ENCODE results near the gene GNE.
A peak's percentile ranks its signal among the peaks of the same experiment; 100 is the strongest.

Gene GNE

DNA sequence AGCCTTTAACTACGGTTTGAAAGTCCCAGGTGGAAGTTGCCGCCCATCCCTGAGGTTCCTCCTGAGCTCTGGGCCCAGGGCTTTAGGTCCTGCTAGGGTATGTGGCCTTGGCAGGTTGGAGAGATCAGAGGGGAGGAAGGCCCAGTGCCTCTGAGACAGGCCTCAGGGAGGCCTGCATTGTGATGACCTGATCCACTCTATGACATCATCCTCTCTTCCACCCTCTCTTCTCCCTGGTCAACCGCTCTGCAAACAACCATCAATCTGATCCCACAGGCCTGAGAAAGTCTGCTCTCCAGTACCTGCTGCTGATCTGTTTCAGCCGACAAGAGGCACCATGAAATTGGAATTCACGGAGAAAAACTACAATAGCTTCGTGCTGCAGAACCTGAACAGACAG, 89.1 kb downstream of the GNE start, which contains the start of gene CCIN:
CCIN (plus strand) TSS at position 223 of the 400 bp plus-strand sequence; CDS start at position 338, 115 bp downstream.
- Histone ChIP-seq H3K4me1 (ENCODE audit: control insufficient read depth, insufficient read depth, low read length) (no peaks in the 10 kb centered on the region), H3K9me3 (ENCODE audit: control insufficient read depth, insufficient read depth, low read depth, low read length) (no peaks in the 10 kb centered on the region), H3K36me3 (ENCODE audit: control insufficient read depth in 2 of 2, insufficient read depth in 1 of 2, low read length in 2 of 2) (no peaks in the 10 kb centered on the region), H3K4me3 (ENCODE audit: low read depth, low read length) (no peak within 1 kb of the TSS), H3K27ac (ENCODE audit: extremely low read depth, low read depth, low read length) (no peak within 1 kb of the TSS)
- TF ChIP-seq ZBTB21 (tag by site-specific recombination; IDR thresholded peaks at IDR 0.05) (peak; percentile 60), ZXDB (tag by site-specific recombination; IDR thresholded peaks at IDR 0.05) (no peak), ZNF571 (tag by site-specific recombination; IDR thresholded peaks at IDR 0.05) (no peak), ZNF266 (tag by site-specific recombination; IDR thresholded peaks at IDR 0.05; ENCODE audit: low read depth) (no peak), ZBTB8A (tag by site-specific recombination; IDR thresholded peaks at IDR 0.05) (no peak), ZNF629 (tag by site-specific recombination; IDR thresholded peaks at IDR 0.05) (peak; percentile 53; the same call in 1 of the 2 replicates), ZBTB17 (tag by site-specific recombination; IDR thresholded peaks at IDR 0.05) (0 out of 2 replicates have a peak, but pooled peaks have one; percentile 21)
- TF ChIP-seq, protein P1, sequence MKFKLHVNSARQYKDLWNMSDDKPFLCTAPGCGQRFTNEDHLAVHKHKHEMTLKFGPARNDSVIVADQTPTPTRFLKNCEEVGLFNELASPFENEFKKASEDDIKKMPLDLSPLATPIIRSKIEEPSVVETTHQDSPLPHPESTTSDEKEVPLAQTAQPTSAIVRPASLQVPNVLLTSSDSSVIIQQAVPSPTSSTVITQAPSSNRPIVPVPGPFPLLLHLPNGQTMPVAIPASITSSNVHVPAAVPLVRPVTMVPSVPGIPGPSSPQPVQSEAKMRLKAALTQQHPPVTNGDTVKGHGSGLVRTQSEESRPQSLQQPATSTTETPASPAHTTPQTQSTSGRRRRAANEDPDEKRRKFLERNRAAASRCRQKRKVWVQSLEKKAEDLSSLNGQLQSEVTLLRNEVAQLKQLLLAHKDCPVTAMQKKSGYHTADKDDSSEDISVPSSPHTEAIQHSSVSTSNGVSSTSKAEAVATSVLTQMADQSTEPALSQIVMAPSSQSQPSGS (tag by site-specific recombination; IDR thresholded peaks at IDR 0.05; ENCODE audit: low read depth): peak; percentile 37; the same call in 1 of the 2 replicates
- TF ChIP-seq, protein P2, sequence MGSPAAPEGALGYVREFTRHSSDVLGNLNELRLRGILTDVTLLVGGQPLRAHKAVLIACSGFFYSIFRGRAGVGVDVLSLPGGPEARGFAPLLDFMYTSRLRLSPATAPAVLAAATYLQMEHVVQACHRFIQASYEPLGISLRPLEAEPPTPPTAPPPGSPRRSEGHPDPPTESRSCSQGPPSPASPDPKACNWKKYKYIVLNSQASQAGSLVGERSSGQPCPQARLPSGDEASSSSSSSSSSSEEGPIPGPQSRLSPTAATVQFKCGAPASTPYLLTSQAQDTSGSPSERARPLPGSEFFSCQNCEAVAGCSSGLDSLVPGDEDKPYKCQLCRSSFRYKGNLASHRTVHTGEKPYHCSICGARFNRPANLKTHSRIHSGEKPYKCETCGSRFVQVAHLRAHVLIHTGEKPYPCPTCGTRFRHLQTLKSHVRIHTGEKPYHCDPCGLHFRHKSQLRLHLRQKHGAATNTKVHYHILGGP (tag by site-specific recombination; IDR thresholded peaks at IDR 0.05): no peak
- ChIA-PET CTCF (interaction anchor here (0.6 to 8.2 kb wide), 6 partner anchors 17 to 1616 kb away, joined by 3 to 172 read pairs (median 4); partner anchors contain the start of gene EXOSC3), POLR2A (interaction anchor here (2.6 kb wide), 1 partner anchor 21 kb away, joined by 16 read pairs; the partner anchor contains the start of gene CLTA)

GRCh38 chr9:36166168-36166927, 91.9 kb downstream of the GNE start:
- no peak overlapping the region for H3K27ac ChIP-seq (ENCODE audit: extremely low read depth, low read depth, low read length)
- H3K4me3 ChIP-seq (ENCODE audit: low read depth, low read length): peak overlapping the region; percentile 21; the same call in 1 of the 2 replicates
- H3K36me3 ChIP-seq (ENCODE audit: control insufficient read depth in 2 of 2, insufficient read depth in 1 of 2, low read length in 2 of 2): no peaks in the 10 kb centered on the region
- no peaks in the 10 kb centered on the region for H3K9me3 ChIP-seq (ENCODE audit: control insufficient read depth, insufficient read depth, low read depth, low read length)
- POLR2A ChIA-PET: interaction anchor here (0.7 to 1.6 kb wide), 7 partner anchors 23 to 756 kb away, joined by 3 to 7 read pairs (median 3); partner anchors contain the start of genes CLTA and GLIPR2
- H3K4me1 ChIP-seq (ENCODE audit: control insufficient read depth, insufficient read depth, low read length): peaks cover 4% of the 10 kb centered on the region; the same call in 1 of the 2 replicates
- CTCF ChIA-PET: interaction anchor here (0.6 to 8.2 kb wide), 33 partner anchors 10 to 1245 kb away, joined by 3 to 172 read pairs (median 5); partner anchors contain the start of genes CLTA and GLIPR2
- TF ChIP-seq REST (tag by site-specific recombination; IDR thresholded peaks at IDR 0.05): no peak
- 0 out of 2 replicates have a peak, but pooled peaks have one; percentile 34 for TF ChIP-seq ZEB2 (tag by site-specific recombination; IDR thresholded peaks at IDR 0.05)
- no peak for TF ChIP-seq ZNF433 (tag by site-specific recombination; IDR thresholded peaks at IDR 0.05; ENCODE audit: low read depth)
- no peak for TF ChIP-seq ZNF174 (tag by site-specific recombination; IDR thresholded peaks at IDR 0.05)
- no peak for TF ChIP-seq ZNF624 (tag by site-specific recombination; IDR thresholded peaks at IDR 0.05)
- peak; percentile 34; the same call in 1 of the 2 replicates for TF ChIP-seq KLF8 (tag by site-specific recombination; IDR thresholded peaks at IDR 0.05)
- TF ChIP-seq SP3 (tag by site-specific recombination; IDR thresholded peaks at IDR 0.05): peak; percentile 52; the same call in 1 of the 2 replicates
- no peak for TF ChIP-seq ZNF791 (tag by site-specific recombination; IDR thresholded peaks at IDR 0.05)
- TF ChIP-seq PRDM10 (tag by site-specific recombination; IDR thresholded peaks at IDR 0.05): no peak
- no peak for TF ChIP-seq ZNF214 (tag by site-specific recombination; IDR thresholded peaks at IDR 0.05; ENCODE audit: borderline replicate concordance)
- TF ChIP-seq, protein P3, sequence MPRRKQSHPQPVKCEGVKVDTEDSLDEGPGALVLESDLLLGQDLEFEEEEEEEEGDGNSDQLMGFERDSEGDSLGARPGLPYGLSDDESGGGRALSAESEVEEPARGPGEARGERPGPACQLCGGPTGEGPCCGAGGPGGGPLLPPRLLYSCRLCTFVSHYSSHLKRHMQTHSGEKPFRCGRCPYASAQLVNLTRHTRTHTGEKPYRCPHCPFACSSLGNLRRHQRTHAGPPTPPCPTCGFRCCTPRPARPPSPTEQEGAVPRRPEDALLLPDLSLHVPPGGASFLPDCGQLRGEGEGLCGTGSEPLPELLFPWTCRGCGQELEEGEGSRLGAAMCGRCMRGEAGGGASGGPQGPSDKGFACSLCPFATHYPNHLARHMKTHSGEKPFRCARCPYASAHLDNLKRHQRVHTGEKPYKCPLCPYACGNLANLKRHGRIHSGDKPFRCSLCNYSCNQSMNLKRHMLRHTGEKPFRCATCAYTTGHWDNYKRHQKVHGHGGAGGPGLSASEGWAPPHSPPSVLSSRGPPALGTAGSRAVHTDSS (tag by site-specific recombination; IDR thresholded peaks at IDR 0.05): no peak
- no peak for TF ChIP-seq ZNF146 (tag by site-specific recombination; IDR thresholded peaks at IDR 0.05)
